Activated CD8-positive, alpha-beta memory T cell treated with anti-CD3 and anti-CD28 coated beads for 36 hours (primary cell): ENCODE results near the gene OPCML. TPM values are rescaled to one million over a fixed set of nuclear protein-coding genes. Genes with fewer than 3 reads are reported as not detected.

Experiments used
- CTCF ChIA-PET: fragments of 350-600 bp; sonication (Branson Sonifier 250); formaldehyde crosslinking; loops from one replicate; lab custom pipeline; 2021; ENCODE audit warnings: antibody characterized with exemption; lab: Charles Lee
- POLR2A ChIA-PET: fragments of 350-600 bp; sonication (Branson Sonifier 250); formaldehyde crosslinking; loops from one replicate; lab custom pipeline; 2021; ENCODE audit warnings: antibody characterized with exemption; lab: Charles Lee
- total RNA-seq, 2 experiments: library from RNA; stranded (reverse); gene quantifications; one replicate each; pipeline ENCODE4 v1.2.3, GENCODE V29; 2021

The OPCML gene
- total RNA-seq, 2 experiments from 2014 or later: not detected

DNA sequence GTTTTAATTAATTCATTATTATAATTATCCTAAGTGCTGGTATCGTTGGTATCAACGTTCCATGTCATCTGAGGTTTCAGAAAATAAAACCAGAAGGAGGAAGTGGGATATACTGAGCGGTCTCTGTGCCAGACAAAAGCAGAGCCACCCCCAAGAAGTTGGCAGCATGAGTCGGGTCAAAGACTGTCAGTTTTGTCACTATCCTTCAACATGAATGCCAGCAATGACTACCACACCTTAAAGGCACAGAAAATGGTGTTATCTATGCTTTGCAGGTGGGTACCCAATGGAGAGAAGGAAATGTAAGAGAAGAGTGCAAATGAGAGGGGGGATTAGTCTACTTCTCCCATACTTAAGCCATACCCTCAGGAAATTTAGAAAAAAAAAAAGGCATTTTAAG, 408.5 kb downstream of the OPCML start:
- CTCF ChIA-PET: no interaction called here
- POLR2A ChIA-PET: no interaction called here

GRCh38 chr11:133123366-133123765, 408.9 kb downstream of the OPCML start:
- ChIA-PET CTCF (no interaction called here), POLR2A (no interaction called here)

DNA sequence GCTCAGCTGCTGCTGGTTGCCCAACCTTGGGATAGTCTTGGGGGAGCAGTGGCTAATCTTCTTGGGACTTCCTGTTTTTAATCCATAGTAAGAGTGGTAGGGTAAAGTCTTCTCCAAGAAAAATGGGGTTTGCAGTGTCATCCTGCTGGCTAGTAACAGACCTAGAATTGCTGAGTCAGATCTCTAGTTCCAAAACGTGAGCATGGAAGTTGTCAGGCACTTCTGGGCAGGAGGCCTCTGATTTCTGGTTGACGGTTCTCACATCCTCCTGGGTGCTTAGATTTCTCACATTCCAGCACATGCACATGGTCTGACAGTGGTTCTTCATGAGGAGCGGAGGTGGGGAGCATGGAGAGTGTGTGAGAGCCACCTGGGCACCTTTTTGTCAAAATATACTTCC, 410.0 kb downstream of the OPCML start:
- CTCF ChIA-PET: no interaction called here
- POLR2A ChIA-PET: no interaction called here

DNA sequence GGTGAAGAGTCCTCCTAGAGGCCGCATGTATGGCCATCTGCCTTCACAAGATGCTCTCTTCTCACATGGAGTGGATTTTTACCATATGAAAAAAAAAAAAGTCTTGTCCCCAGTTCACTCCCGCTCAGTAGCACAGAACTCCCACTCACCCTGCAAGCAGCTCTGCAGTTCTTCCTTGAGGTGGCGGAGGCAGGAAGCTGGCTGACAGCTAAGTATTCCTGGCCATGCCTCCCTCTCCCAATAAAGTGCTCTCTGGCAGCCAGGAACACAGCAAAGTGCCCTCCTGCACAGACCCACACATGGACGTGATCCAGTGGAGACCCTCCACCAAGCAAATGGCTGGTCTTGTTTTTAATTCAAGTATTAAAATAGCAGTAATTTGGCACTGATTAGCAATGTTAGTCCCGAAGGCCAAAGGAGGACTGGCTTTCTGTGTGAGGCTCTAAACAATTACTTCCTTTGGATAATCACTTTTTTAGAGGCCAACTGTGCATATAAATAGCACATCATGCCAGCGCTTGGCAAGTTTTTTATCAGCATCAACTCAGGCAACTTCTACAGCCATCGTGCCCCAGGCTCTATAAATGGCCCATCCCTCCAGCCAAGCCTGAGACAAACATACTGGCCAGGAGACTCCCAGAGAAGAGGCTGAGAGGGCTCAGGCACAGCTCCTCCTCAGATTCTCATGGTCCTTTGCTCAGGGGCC, 413.6 kb downstream of the OPCML start:
- POLR2A ChIA-PET: no interaction called here
- CTCF ChIA-PET: no interaction called here

DNA sequence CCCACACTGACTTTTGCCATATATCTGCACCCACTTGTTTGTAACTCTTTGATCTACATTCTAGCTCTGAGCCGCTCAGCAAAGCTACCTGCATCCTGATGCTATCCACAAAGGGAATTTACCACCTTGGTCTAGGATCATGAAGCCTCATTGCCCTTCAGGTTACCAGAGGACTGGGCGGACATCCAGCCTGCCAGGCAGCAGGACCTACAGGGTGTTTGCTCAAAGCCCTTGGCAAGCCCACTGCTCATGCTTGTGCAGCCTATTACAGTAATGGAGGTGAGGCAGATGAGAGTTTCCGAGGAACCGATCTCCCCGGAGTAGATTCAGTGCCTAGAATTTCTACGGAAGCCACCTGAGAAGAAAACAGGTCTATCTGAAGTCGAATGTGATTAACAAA, 417.2 kb downstream of the OPCML start:
- CTCF ChIA-PET: no interaction called here

DNA sequence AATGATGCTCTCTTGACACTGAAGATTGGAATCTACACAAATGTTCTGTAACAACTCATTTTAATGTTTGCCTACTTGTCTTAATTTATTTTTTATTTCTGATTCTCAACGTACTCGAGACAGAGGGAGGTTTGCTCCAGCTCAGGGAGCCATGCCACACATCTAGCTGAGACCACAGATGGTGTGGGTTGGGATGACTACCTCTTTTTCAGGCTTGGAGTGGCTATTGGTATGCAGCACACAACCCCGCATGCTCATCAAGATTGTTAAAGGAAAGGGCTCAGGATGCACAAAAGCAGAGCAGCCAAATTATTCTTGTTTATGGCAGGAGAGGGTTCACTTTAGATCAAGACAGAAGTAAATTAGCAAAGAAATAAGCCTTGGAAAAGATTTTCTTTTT, 424.5 kb downstream of the OPCML start:
- ChIA-PET CTCF (no interaction called here), POLR2A (no interaction called here)

More for the DNA sequence above, 417.2 kb downstream of the OPCML start:
- POLR2A ChIA-PET: no interaction called here

GRCh38 chr11:133107136-133107535, 425.2 kb downstream of the OPCML start:
- ChIA-PET CTCF (no interaction called here), POLR2A (no interaction called here)

DNA sequence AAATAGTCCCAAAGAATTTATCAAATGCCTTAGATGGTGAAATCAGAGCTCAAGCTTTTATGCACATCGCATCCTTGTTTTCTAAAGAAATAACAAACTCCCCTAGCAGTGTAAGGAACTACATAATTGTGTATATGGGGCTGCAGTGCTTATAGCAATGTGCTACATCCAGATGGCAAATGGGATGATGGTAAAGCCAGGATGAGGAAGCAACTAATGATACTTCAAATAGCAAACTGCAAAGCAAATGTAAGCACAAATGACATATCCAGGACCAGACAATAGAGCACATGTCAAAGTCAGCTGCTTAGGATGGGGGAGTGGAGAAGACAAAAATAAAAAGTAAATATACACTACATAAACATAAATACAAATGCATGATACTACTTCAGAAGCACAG, 425.9 kb downstream of the OPCML start:
- CTCF ChIA-PET: no interaction called here

DNA sequence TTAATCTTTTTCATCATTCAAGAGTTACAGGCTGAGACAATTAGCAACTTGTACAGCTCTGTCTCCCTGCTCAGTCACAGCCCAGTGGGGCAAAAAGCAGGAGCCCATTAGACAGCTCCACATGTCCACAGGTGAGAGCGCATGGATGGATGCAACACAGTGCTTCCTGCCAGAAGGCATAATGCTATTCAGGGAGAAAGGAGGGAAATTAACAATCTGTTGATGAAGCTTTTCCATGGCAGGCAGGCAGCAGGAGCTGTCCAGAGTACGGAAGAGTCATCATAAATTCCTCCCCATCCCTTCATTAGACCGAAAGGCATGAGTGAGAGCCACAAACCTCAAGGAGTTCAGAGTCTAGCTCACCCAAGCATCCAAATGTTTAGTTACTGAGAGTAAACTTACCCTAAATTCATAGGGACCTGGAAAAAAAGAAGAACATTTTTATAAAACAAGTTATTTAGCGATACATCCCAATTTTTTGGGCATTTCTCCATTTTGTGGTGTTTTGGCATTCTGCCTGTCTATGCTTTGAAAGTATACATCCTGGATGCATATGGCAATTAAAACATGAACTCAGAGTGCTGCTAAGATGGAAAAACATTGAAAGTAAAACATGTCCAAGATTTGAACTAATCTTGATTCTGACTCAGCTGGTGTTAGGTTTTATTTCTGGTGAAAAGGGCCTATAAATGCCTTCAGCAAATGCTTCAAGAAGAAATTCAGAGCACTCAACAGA, 428.1 kb downstream of the OPCML start:
- ChIA-PET POLR2A (no interaction called here), CTCF (no interaction called here)

More for the DNA sequence above, 425.9 kb downstream of the OPCML start:
- POLR2A ChIA-PET: no interaction called here

- POLR2A ChIA-PET: no interaction called here
- CTCF ChIA-PET: no interaction called here
Observed at GRCh38 chr11:133096981-133097380, 435.3 kb downstream of the OPCML start.

DNA sequence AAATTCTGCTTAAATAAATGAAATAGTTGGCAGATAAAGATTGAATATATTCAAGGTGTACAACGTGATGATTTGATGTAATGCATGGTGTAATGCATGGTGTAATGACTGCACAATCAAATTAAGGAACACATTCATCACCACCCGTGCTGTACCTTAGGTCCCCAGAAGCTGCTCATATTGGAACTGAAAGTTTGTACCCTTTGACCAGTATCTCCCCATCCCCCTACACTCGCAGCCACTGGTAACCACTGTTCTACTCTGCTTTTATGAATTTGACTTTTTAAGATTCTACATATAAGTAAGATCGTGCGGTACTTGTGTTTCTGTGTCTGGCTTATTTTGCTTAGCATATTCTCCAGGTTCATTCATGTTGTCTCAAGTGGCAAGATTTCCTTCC, 445.8 kb downstream of the OPCML start:
- CTCF ChIA-PET: interaction anchor here (0.8 kb wide), 1 partner anchor 745 kb away, joined by 4 read pairs; no protein-coding TSS in a partner anchor

GRCh38 chr11:133082841-133083488, 449.3 kb downstream of the OPCML start:
- POLR2A ChIA-PET: no interaction called here
- CTCF ChIA-PET: no interaction called here

More for the DNA sequence above, 445.8 kb downstream of the OPCML start:
- POLR2A ChIA-PET: no interaction called here

DNA sequence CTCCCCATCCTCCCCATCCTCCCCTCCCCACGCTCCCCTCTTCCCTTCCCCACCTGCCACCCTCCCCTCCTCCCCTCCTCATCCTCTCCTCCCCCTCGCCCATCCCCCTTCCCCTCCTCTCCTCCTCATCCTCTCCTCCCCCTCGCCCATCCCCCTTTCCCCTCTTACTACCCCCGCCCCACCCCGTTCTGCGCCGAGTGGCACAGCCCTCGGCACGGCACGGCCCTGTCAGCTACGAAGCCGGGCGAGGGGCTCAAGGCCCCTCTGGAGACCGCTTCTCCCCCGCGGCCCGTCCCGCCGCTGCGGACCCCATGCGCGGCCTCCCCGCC, 449.9 kb downstream of the OPCML start:
- POLR2A ChIA-PET: no interaction called here
- CTCF ChIA-PET: no interaction called here

DNA sequence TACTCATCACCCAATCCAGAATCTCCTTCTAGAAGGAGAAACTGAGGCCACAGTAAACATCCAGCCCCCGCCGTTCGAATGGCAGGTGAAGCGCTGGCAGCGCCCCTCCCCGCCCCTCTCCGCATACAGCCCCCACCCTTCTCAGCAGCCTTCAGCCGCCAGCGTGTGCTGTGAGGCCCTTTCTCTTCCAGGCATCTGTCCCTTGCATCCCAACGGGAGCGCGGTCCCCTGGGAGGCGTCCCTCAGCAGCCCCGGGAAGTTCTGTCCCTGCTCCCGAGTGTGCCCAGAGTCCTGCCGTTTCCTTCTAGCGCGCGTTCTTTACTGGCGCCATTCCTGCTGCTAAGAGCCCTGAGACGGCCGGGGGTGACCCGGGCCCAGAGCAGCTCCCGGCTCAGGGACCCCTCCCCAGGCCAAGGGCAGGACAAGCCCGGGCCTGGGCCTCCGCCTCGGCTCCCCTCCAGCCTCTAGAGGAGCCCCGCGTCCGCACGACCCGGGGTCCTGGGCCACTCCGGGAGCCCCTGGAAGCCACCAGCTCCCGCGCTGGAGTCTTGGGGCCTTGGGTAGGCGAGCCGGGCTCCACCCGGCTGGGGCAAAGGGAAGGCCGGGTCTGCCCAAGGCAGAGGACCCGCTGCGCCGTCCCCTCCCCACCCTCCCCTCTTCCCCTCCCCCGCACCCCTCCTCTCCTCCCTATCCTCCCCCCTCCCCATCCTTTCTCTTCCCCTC, 450.4 kb downstream of the OPCML start:
- ChIA-PET POLR2A (no interaction called here), CTCF (no interaction called here)

- ChIA-PET POLR2A (no interaction called here), CTCF (no interaction called here)
Observed at GRCh38 chr11:133081020-133081419, 451.3 kb downstream of the OPCML start.

DNA sequence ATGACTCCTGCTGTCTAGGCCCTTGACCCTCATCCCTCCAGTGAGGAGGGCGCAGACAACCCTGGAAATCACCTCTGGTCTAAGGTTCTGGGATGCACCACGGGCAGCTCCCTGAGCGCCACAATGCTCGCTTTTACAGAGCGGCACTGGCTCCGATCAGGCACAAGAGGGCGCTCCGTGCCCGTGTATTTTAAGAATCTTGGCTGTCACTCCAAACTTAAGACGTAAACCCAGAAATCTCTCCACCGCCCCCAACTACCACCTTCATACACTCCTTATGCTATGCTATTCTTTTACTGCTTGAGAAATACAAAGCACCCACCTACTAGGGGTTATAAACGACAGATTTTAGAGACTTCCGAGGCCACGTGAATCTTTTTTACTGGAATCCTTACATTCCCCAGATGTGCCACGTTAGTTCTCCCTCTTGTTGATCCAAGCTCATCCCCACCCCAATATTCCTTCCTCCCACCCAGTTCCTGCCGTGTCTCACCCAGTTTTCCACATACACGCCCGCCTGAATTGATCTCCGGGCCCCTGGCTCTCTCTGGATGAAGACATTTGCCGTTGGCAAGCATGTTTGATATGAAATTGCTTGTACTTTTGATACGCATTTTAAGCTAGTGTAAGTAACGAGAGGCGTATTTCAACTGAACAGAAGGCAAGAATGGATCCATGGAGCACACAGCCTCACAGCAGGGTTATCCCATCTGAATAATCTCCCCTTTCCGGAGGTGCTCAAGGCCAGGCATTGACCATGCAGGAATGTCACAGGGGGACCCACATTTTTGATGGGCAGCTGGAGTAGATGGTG, 453.5 kb downstream of the OPCML start:
- ChIA-PET CTCF (no interaction called here), POLR2A (no interaction called here)

DNA sequence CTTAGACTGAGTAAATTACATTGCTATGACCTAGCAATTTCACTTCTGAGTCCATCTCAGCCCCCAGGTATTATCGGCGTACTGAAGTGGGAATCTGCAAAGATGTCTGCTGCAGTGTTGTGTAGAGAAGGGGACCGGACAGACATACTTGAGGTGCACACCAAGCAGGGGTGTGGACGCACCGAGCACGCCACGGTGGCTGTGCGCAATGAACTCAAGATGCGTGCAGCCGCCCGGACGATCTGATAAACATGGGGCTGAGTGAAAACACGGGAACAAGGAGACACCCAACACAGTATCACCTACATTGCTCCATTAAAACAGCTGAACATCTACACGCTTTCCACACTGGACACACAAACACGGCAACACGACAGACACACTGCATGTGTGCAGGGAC, 454.3 kb downstream of the OPCML start:
- CTCF ChIA-PET: no interaction called here

GRCh38 chr11:133075351-133075750, 456.9 kb downstream of the OPCML start:
- CTCF ChIA-PET: no interaction called here
- POLR2A ChIA-PET: no interaction called here

More for the DNA sequence above, 454.3 kb downstream of the OPCML start:
- POLR2A ChIA-PET: no interaction called here

GRCh38 chr11:133072858-133073582, 459.3 kb downstream of the OPCML start:
- CTCF ChIA-PET: no interaction called here
- POLR2A ChIA-PET: no interaction called here
